HG02938 (cell line): ENCODE measurements around the gene LEFTY2.
A peak's percentile ranks its signal among the peaks of the same experiment; 100 is the strongest.
"Not testable (repeated sequence)": the region's sequence is repeated elsewhere in the genome, so short reads cannot be mapped to it uniquely, and the experiment has no call there.

Experiments used
- ATAC-seq: cut with Tn5 transposase; IDR thresholded peaks from one replicate; pipeline ENCODE4 v1.9.1; 2021; ENCODE audit warnings: mild to moderate bottlenecking, moderate library complexity; ENCODE audit not compliant: unreplicated experiment

The LEFTY2 gene

DNA sequence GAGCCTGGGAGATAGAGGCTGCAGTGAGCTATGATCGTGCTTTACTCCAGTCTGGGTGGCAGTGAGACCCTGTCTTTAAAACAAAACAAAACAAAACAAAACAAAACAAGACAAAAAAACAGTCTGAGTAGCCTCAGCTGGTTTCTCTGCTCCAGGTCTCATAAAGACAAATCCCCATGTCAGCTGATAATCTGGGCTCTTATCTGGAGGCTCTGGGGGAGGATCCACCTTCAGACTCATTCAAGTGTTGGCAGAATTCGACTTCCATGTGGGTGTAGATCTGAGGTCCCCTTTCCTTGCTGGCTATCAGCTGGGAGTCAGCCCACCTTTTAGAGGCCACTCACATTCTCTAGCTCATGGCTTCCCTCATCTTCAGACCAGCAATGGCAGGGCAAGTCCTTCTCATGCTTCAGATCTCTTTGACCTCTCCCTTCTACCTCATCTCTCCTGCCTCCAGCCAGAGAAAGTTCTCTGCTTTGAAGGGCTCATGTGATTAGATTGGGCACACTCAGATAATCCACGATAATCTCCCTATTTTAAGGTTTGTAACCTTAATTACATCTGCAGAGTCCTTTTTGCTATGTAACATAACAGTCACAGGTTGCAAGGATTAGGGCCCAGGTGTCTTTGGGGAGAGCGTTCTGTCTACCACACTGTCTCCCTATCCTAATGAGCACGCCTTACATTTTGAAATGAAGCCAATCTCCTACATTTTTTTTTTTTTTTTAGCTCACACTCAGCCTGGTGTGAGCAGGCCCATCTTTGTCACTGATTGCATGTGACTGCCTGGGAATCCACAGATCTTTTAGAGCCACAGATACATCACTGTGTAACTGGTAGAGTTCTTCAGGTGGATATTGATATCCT, 9.5 kb downstream of the LEFTY2 start:
- ATAC-seq: no peak

- ATAC-seq: no peak
These were observed 10.5 kb downstream of the LEFTY2 start for GRCh38 chr1:225930566-225930965.

DNA sequence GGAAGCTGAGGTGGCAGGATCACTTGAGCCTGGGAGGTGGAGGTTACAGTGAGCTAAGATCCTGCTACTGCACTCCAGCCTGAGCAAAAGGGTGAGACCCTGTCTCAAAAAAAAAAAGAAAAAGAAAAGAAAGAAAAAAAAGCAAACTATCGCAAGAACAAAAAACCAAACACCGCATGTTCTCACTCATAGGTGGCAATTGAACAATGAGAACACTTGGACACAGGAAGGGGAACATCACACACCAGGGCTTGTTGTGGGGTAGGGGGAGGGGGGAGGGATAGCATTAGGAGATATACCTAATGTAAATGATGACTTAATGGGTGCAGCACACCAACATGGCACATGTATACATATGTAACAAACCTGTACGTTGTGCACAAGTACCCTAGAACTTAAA, 11.6 kb downstream of the LEFTY2 start:
- ATAC-seq: not testable (repeated sequence)

- ATAC-seq: no peak
These were observed 12.5 kb downstream of the LEFTY2 start for GRCh38 chr1:225928186-225929175.

- no peak for ATAC-seq
These were observed 14.4 kb downstream of the LEFTY2 start for GRCh38 chr1:225926551-225927113.

DNA sequence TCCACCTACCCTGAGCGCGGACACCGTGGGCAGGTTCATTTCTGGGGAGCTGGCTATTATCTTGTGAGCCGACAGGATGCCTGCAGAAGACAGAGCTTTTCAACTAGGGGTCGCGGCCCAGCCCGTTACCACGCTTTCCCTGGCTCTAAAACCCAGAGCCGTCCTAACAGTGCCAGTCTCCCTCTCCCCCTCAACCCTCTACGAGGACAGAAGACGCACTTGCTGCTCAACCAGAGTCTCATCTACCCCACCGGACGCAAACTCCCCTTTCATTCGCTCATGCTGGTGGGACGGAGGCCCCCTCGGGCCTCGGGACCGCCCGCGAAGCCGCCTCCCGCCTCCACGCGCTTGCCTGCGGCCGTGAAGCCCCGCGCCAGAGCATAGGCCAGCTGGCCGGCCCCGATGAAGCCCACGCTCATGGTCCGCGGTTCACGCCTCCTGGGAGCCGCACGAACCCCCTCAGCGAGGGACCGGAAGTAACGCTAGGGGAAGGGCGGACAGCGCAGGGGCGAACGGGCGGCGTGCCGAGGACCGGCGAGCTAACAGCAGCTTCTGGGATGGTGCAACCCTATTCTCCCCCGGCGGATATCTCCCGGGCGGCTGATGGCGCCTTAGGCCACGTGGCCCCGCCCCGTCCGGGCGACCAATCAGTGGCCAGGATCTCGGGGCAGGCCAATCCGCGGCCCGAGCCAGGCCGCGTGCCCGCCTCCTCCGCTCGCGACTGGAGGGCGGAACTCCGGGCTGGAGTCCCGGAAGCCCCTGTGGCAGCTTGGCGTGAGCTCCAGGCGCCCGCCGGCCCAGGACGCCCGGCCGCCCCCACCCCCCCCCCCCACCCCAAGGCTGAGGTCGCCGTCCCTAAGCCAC, 17.1 kb downstream of the LEFTY2 start, which contains the start of gene PYCR2:
Gene PYCR2 (minus strand): TSS at position 559 of the 864 bp plus-strand sequence. CDS start 140 bp downstream, at position 419.
- ATAC-seq: peak; percentile 97

DNA sequence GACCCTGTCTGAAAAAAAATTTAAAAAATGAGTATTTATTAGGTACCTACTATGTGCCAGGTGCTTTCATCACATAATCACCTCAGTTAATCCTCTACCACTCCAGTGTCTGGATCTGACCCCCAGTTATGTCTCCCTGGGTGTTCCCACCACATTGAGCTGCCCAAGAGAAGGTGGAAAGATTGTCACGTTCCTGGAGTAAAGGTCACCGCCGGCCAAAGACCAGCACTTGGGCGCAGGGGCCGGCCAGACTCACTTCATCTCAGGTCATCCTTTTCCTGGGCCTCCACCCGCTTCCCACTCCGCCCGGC, 17.7 kb downstream of the LEFTY2 start:
- no peak for ATAC-seq

GRCh38 chr1:225921734-225922709, 19.0 kb downstream of the LEFTY2 start:
- no peak for ATAC-seq

DNA sequence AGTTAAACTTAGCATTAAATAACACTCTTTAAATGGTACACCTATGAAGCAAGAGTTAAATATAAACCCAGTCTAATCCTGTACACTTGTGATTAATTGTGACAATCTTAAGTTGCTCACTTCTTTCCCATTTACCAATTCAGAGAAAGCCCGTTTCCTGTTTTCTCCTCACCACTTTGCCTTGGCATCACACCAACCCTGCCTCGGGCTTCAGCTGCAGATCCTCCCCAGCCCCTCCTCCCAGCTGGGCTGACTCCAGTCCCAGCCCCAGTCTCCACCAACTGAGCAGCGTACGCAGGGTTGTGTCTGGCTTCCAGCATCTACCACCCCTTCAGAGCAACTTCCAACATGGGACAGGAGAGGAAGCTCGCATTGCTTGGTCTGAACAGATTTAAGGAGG, 21.1 kb downstream of the LEFTY2 start:
- ATAC-seq: no peak

DNA sequence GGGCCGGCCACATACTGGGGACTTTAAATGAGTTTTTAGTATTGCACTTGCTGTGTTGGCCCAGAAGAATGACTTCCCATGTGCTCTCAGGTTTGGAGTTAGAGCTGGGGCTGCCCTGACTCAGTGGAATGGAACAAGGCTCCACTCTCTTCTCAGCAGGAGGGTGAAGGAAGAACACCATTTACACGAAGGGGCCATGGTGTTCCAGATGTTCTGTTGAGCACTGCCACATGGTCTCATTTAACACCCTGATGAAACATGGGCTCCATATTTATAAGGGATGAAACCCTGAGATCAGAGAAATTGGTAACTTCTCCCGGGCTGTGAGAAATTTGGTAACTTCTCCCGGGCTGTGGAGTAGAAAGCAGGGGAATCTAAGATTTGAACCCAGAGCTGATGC, 22.7 kb downstream of the LEFTY2 start:
- no peak for ATAC-seq

GRCh38 chr1:225917536-225917935, 23.5 kb downstream of the LEFTY2 start:
- no peak for ATAC-seq

- no peak for ATAC-seq
These were observed 23.9 kb downstream of the LEFTY2 start for GRCh38 chr1:225917101-225917500.

DNA sequence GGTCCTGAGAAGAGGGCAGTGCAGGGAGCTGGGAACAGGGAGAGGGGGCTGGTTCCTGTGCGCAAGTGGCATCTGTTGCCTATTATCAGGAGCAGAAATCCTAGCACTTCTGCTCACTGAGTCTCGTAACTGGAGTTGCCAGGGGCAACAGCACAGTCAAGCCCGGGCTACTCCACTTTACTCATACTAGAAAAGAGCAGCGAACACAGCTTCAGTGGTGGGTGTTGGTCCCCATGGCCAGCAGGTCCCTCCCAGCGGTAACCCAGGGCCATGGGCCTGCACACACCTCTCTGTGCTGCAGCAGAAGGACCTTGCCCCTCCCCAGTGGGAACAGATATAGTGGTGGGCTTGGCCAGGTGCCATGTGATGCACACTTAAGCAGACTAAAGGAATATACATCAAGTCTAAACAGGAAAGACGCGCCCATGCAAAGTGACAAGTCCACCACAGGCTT, 25.5 kb downstream of the LEFTY2 start:
- no peak for ATAC-seq

- ATAC-seq: no peak
These were observed 26.1 kb downstream of the LEFTY2 start for GRCh38 chr1:225914947-225915346.

DNA sequence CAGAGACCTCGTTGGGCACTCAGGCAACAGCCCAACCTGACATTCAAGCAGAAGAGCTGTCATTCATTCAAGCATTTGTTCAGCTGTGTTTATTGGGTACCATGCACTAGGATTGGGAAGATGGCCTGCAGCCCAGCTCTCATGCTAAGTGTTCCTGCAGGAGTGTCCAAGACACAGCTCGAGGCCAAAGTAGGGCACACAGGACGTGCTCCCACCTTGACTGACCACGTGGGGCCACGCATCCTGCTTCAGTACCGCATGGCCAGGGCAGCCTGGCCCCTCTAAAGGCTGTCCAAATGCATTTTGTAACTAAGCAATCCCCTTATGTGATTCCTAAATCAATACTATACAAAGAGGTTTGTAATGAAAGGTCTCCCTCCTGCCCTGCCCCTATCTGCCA, 26.6 kb downstream of the LEFTY2 start:
- ATAC-seq: no peak

- no peak for ATAC-seq
These were observed 29.6 kb downstream of the LEFTY2 start for GRCh38 chr1:225911191-225912130.

DNA sequence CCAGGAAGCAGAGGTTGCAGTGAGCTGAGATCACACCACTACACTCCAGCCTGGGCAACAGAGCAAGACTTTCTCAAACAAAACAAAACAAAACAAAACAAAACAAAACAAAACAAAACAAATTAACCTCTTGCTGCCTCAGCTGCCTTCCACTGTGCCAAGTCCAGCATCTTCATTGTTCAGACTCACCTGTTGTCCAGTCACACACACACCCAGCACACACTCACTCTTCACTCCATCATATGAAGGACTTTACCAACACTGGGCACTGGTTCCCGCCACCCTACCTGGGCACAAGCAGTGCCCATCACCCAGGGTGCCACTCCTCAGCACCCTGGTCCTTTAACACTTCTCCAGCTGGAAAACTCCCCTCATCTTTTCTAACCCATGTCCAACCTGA, 31.5 kb downstream of the LEFTY2 start:
- ATAC-seq: no peak

DNA sequence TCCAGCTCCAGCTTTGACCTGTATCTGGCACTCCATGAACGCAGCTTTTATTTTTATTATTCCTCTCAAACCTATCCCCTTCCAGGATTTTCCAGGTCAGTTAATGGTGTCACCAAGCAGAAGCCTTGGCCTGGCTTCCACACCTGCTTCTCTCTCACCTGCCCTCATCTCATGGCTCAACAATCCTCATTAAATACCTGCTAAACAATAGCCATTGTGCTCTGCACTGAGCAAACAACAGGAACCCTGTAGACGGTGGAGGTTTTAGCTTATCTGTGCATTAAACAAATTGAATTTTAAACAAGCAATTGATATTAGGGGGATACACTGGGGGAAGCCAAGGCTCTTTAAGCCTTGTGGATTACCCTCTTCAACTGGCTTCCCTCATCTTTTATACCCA, 32.2 kb downstream of the LEFTY2 start:
- no peak for ATAC-seq
